Sigmoid colon (tissue), 7 donors: ENCODE data around the gene KRAS. TPM values are rescaled to one million over a fixed set of nuclear protein-coding genes. Genes with fewer than 3 reads are reported as not detected.

Source experiments
- DNase-seq: peaks from one replicate; pipeline ENCODE4 v3.0.0-alpha.2; 2019
- H3K27ac ChIP-seq, 4 donors: fragments of 200-600 bp; sonication (generic); one replicate each; pipeline ENCODE4 v1.5.1; 2016 to 2019; ENCODE audit warnings: mild to moderate bottlenecking in 1 of 4
- H3K27me3 ChIP-seq, 3 donors: fragments of 200-600 bp; sonication (generic); one replicate each; pipeline ENCODE4 v1.5.1; 2019; ENCODE audit warnings: mild to moderate bottlenecking in 1 of 3
- H3K36me3 ChIP-seq, 4 donors: fragments of 200-600 bp; sonication (generic); one replicate each; pipeline ENCODE4 v1.5.1; 2016 to 2019
- H3K4me1 ChIP-seq, 4 donors: fragments of 200-600 bp; sonication (generic); one replicate each; pipeline ENCODE4 v1.5.1; 2017 to 2019
- H3K4me3 ChIP-seq, 4 donors: fragments of 200-600 bp; sonication (generic); one replicate each; pipeline ENCODE4 v1.5.1; 2017 to 2019; ENCODE audit warnings: mild to moderate bottlenecking in 2 of 4, moderate library complexity in 1 of 4
- H3K9me3 ChIP-seq, 4 donors: fragments of 200-600 bp in 3 of 4; sonication (generic) in 3 of 4; one replicate each; pipeline versions ENCODE4 v1.5.1 to v1.6.1; 2013 to 2019
- CTCF ChIP-seq, 4 experiments: fragments of 450-650 bp in 3 of 4; fragments of 200-600 bp in 1 of 4; IDR thresholded peaks; one replicate each; pipeline ENCODE4 v1.5.1; 2016 to 2019; ENCODE audit warnings: antibody characterized with exemption in 4 of 4, mild to moderate bottlenecking in 3 of 4, moderate library complexity in 2 of 4
- EP300 ChIP-seq, 4 donors: sonication (generic); formaldehyde crosslinking; IDR thresholded peaks; one replicate each; pipeline ENCODE4 v1.6.1; 2017; ENCODE audit warnings: antibody characterized with exemption in 4 of 4
- POLR2A ChIP-seq, 2 donors: fragments of 450-650 bp; IDR thresholded peaks; one replicate each; pipeline ENCODE4 v1.6.1; 2016; ENCODE audit warnings: antibody characterized with exemption in 2 of 2, mild to moderate bottlenecking in 2 of 2, moderate library complexity in 2 of 2
- POLR2AphosphoS5 ChIP-seq, 4 donors: sonication (generic); formaldehyde crosslinking; IDR thresholded peaks; one replicate each; pipeline ENCODE4 v1.6.1; 2017; ENCODE audit warnings: antibody characterized with exemption in 4 of 4
- WGBS, 2 donors: extraction: QIAGEN DNeasy Blood & Tissue Kit; methylation state at CpG; one replicate each; pipeline ENCODE4 v1.1.7; 2013; 5-methylcytosine and 5-hydroxymethylcytosine counted together
- intact Hi-C: fragments of 100-400 bp; cut with DNase I; formaldehyde crosslinking; loops from one replicate; pipeline ENCODE4 v1.15.1; 2023
- polyA plus RNA-seq, 3 donors: library from polyadenylated mRNA; stranded (reverse); fragments of 200-250 nt; gene quantifications; one replicate each; pipeline ENCODE4 v1.2.3, GENCODE V29; 2013
- total RNA-seq, 4 donors: library from RNA; depleted of rRNA; stranded (reverse); fragments of >200 nt; gene quantifications; one replicate each; pipeline ENCODE4 v1.1.0, GENCODE V29; 2016
- donor health status: healthy with polysubstance abuse.
- donor health status: Bipolar disorder and iron deficiency.
- donor health status: healthy.

KRAS gene
- total and polyA plus RNA-seq, 7 donors: 19.4 to 40.2 (median 23.9) TPM

DNA sequence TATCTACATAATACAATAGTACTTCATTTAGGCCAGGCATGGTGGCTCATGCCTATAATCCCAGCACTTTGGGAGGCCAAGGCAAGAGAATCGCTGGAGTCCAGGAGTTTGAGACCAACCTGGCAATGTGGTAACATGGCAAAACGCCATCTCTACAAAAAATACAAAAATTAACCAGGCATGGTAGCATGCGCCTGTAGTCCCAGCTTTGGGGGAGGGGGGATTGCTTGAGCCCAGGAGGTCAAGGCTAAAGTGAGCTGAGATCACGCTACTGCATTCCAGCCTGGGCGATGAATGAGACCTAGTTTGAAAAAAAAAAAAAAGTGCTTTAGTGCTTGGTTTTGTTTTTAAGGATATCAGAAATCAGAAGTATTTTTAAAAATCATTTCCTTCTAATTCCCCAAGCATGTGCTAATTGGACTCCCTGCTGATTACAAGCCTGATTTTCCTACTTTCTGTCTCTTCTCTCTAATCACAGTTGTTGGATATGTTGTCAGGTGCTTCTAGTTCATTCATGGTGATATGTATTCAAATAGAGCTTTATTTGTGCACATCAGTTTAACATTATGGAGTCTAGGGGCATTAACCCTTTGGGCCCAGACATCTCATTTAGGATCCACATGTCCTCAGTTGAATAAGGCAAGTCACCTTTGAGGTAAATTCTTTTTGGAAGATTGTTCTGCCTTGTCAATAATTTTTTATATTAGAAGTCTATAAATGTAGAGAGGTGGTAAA lies 7.0 kb upstream of the KRAS start:
- H3K9me3 ChIP-seq: no peaks in the 10 kb centered on the region
- no peaks in the 10 kb centered on the region for H3K4me1 ChIP-seq
- 97 to 98% methylated on average over 5 of the region's 5 CpGs for WGBS, 2 donors
- DNase-seq: no peak
- H3K27ac ChIP-seq: no peak overlapping the region
- no peaks in the 10 kb centered on the region for H3K27me3 ChIP-seq
- intact Hi-C loops: loop anchor here (10.0 kb wide), 2 partner anchors 77 to 767 kb away; no protein-coding TSS in a partner anchor
- TF ChIP-seq POLR2AphosphoS5 (IDR thresholded peaks at IDR 0.05): no peak
- TF ChIP-seq POLR2A (IDR thresholded peaks at IDR 0.05): no peak
- no peak for TF ChIP-seq EP300 (IDR thresholded peaks at IDR 0.05)
- no peak for TF ChIP-seq CTCF (IDR thresholded peaks at IDR 0.05)
- H3K4me3 ChIP-seq: no peak overlapping the region
- no peaks in the 10 kb centered on the region for H3K36me3 ChIP-seq

GRCh38 chr12:25256826-25257225 lies 6.1 kb upstream of the KRAS start:
- Histone ChIP-seq H3K27ac (no peak overlapping the region), H3K4me3 (no peak overlapping the region), H3K27me3 (no peaks in the 10 kb centered on the region), H3K9me3 (no peaks in the 10 kb centered on the region), H3K4me1 (peaks cover 0 to 3% (median 0%) of the 10 kb centered on the region in 4 donors), H3K36me3 (no peaks in the 10 kb centered on the region)
- WGBS, 2 donors: 43 to 78% methylated on average over 3 of the region's 3 CpGs
- DNase-seq: no peak
- TF ChIP-seq POLR2AphosphoS5 (IDR thresholded peaks at IDR 0.05): no peak
- TF ChIP-seq CTCF (IDR thresholded peaks at IDR 0.05): no peak
- TF ChIP-seq POLR2A (IDR thresholded peaks at IDR 0.05): no peak
- no peak for TF ChIP-seq EP300 (IDR thresholded peaks at IDR 0.05)
- intact Hi-C loops: loop anchor here (10.0 kb wide), 2 partner anchors 78 to 768 kb away; no protein-coding TSS in a partner anchor

GRCh38 chr12:25256005-25256404 lies 5.3 kb upstream of the KRAS start:
- 18 to 75% methylated on average over 5 of the region's 5 CpGs for WGBS, 2 donors

GRCh38 chr12:25254271-25254880 lies 3.6 kb upstream of the KRAS start:
- TF ChIP-seq EP300 (IDR thresholded peaks at IDR 0.05) (no peak), POLR2A (IDR thresholded peaks at IDR 0.05) (no peak), POLR2AphosphoS5 (IDR thresholded peaks at IDR 0.05) (no peak), CTCF (IDR thresholded peaks at IDR 0.05) (no peak)
- Histone ChIP-seq H3K36me3 (no peaks in the 10 kb centered on the region), H3K4me3 (no peak overlapping the region), H3K27ac (no peak overlapping the region), H3K4me1 (peaks cover 0 to 13% (median 9%) of the 10 kb centered on the region in 4 donors), H3K9me3 (no peaks in the 10 kb centered on the region), H3K27me3 (no peaks in the 10 kb centered on the region)
- intact Hi-C loops: loop anchor here (10.0 kb wide), 2 partner anchors 80 to 770 kb away; no protein-coding TSS in a partner anchor
- DNase-seq: no peak
- 69 to 87% methylated on average over 4 of the region's 4 CpGs for WGBS, 2 donors

More at GRCh38 chr12:25256005-25256404, 5.3 kb upstream of the KRAS start:
- Histone ChIP-seq H3K27me3 (no peaks in the 10 kb centered on the region), H3K36me3 (no peaks in the 10 kb centered on the region), H3K27ac (no peak overlapping the region), H3K9me3 (no peaks in the 10 kb centered on the region), H3K4me1 (peaks cover 0 to 7% (median 3%) of the 10 kb centered on the region in 4 donors), H3K4me3 (no peak overlapping the region)
- TF ChIP-seq POLR2AphosphoS5 (IDR thresholded peaks at IDR 0.05): no peak
- TF ChIP-seq CTCF (IDR thresholded peaks at IDR 0.05): no peak
- no peak for TF ChIP-seq EP300 (IDR thresholded peaks at IDR 0.05)
- TF ChIP-seq POLR2A (IDR thresholded peaks at IDR 0.05): no peak
- DNase-seq: no peak
- intact Hi-C loops: loop anchor here (10.0 kb wide), 2 partner anchors 79 to 769 kb away; no protein-coding TSS in a partner anchor
